ENCODE measurements around the gene CD58. TPM values are rescaled to one million over a fixed set of nuclear protein-coding genes. Genes with fewer than 3 reads are reported as not detected.

CD58 gene
- total RNA-seq, 4 donors from 2014 or later: 25.3 to 40.9 (median 28.9) TPM

GRCh38 chr1:116474921-116475849 is 95.6 kb downstream of the CD58 start:
- intact Hi-C loops (cut with DNase I; ENCODE audit: low total_unique reads): no loop called here
- TF ChIP-seq POLR2A (IDR thresholded peaks at IDR 0.05): no peak
- TF ChIP-seq CTCF (IDR thresholded peaks at IDR 0.05): no peak
- 84 to 89% methylated on average over 14 of the region's 14 CpGs for WGBS, 2 donors
- DNase-seq (ENCODE audit: low spot score in 2 of 2): peak in 1 of 2 donors; percentile 48
- no peak overlapping the region for H3K4me3 ChIP-seq (ENCODE audit: low read depth, poor library complexity, severe bottlenecking)

GRCh38 chr1:116472431-116472961 is 98.3 kb downstream of the CD58 start:
- TF ChIP-seq POLR2A (IDR thresholded peaks at IDR 0.05) (no peak), CTCF (IDR thresholded peaks at IDR 0.05) (no peak)
- no peak overlapping the region for H3K4me3 ChIP-seq (ENCODE audit: low read depth, poor library complexity, severe bottlenecking)
- WGBS, 2 donors: 52 to 54% methylated on average over 3 of the region's 3 CpGs
- DNase-seq (ENCODE audit: low spot score in 2 of 2): no peak
- intact Hi-C loops (cut with DNase I; ENCODE audit: low total_unique reads): no loop called here

- 73 to 77% methylated on average over 4 of the region's 4 CpGs for WGBS, 2 donors
- H3K4me3 ChIP-seq (ENCODE audit: low read depth, poor library complexity, severe bottlenecking): no peak overlapping the region
- intact Hi-C loops (cut with DNase I; ENCODE audit: low total_unique reads): no loop called here
Measured at GRCh38 chr1:116471241-116471640, 99.6 kb downstream of the CD58 start.

GRCh38 chr1:116470671-116471070 is 100.2 kb downstream of the CD58 start:
- H3K4me3 ChIP-seq (ENCODE audit: low read depth, poor library complexity, severe bottlenecking): no peak overlapping the region
- WGBS, 2 donors: 75 to 95% methylated on average over 1 of the region's 1 CpG
- intact Hi-C loops (cut with DNase I; ENCODE audit: low total_unique reads): no loop called here
- TF ChIP-seq CTCF (IDR thresholded peaks at IDR 0.05): no peak
- TF ChIP-seq POLR2A (IDR thresholded peaks at IDR 0.05): no peak
- DNase-seq (ENCODE audit: low spot score in 2 of 2): no peak

More at GRCh38 chr1:116471241-116471640, 99.6 kb downstream of the CD58 start:
- DNase-seq (ENCODE audit: low spot score in 2 of 2): no peak
- TF ChIP-seq CTCF (IDR thresholded peaks at IDR 0.05) (no peak), POLR2A (IDR thresholded peaks at IDR 0.05) (no peak)

- no peak overlapping the region for H3K4me3 ChIP-seq (ENCODE audit: low read depth, poor library complexity, severe bottlenecking)
- intact Hi-C loops (cut with DNase I; ENCODE audit: low total_unique reads): no loop called here
- DNase-seq (ENCODE audit: low spot score in 2 of 2): no peak
- TF ChIP-seq POLR2A (IDR thresholded peaks at IDR 0.05) (no peak), CTCF (IDR thresholded peaks at IDR 0.05) (no peak)
- 75 to 78% methylated on average over 2 of the region's 2 CpGs for WGBS, 2 donors
Measured at GRCh38 chr1:116466810-116467557, 103.8 kb downstream of the CD58 start.
